ENCODE data around the gene HERC4.

HERC4 gene

GRCh38 chr10:67925449-67926005, 149.6 kb downstream of the HERC4 start:
- TF ChIP-seq TAF1 (IDR thresholded peaks at IDR 0.05; ENCODE audit: borderline replicate concordance, insufficient read depth, low read length), result no peak
- TF ChIP-seq FOXP2 (optimal IDR thresholded peaks at IDR 0.05; ENCODE audit: borderline replicate concordance, extremely low read depth, extremely low read length, insufficient read depth), result no peak
- TF ChIP-seq POLR2AphosphoS5 (IDR thresholded peaks at IDR 0.05; ENCODE audit: low read depth, low read length), result no peak
- no peak for TF ChIP-seq SIN3A (IDR thresholded peaks at IDR 0.05; ENCODE audit: borderline replicate concordance, insufficient read depth, low read length)
- no peak for TF ChIP-seq REST (IDR thresholded peaks at IDR 0.05; ENCODE audit: insufficient read depth in 1 of 2, low read depth in 2 of 2, low read length in 2 of 2)

GRCh38 chr10:67924136-67924535, 150.9 kb downstream of the HERC4 start:
- TF ChIP-seq FOXP2 (optimal IDR thresholded peaks at IDR 0.05; ENCODE audit: borderline replicate concordance, extremely low read depth, extremely low read length, insufficient read depth) (no peak), POLR2AphosphoS5 (IDR thresholded peaks at IDR 0.05; ENCODE audit: low read depth, low read length) (no peak), TAF1 (IDR thresholded peaks at IDR 0.05; ENCODE audit: borderline replicate concordance, insufficient read depth, low read length) (no peak), SIN3A (IDR thresholded peaks at IDR 0.05; ENCODE audit: borderline replicate concordance, insufficient read depth, low read length) (no peak), REST (IDR thresholded peaks at IDR 0.05; ENCODE audit: insufficient read depth in 1 of 2, low read depth in 2 of 2, low read length in 2 of 2) (no peak)

- no peak for TF ChIP-seq SIN3A (IDR thresholded peaks at IDR 0.05; ENCODE audit: borderline replicate concordance, insufficient read depth, low read length)
- no peak for TF ChIP-seq FOXP2 (optimal IDR thresholded peaks at IDR 0.05; ENCODE audit: borderline replicate concordance, extremely low read depth, extremely low read length, insufficient read depth)
Measured at GRCh38 chr10:67923551-67923950, 151.5 kb downstream of the HERC4 start.

GRCh38 chr10:67921065-67921464, 154.0 kb downstream of the HERC4 start:
- TF ChIP-seq REST (IDR thresholded peaks at IDR 0.05; ENCODE audit: insufficient read depth in 1 of 2, low read depth in 2 of 2, low read length in 2 of 2) (no peak), FOXP2 (optimal IDR thresholded peaks at IDR 0.05; ENCODE audit: borderline replicate concordance, extremely low read depth, extremely low read length, insufficient read depth) (no peak), POLR2AphosphoS5 (IDR thresholded peaks at IDR 0.05; ENCODE audit: low read depth, low read length) (no peak), SIN3A (IDR thresholded peaks at IDR 0.05; ENCODE audit: borderline replicate concordance, insufficient read depth, low read length) (no peak), TAF1 (IDR thresholded peaks at IDR 0.05; ENCODE audit: borderline replicate concordance, insufficient read depth, low read length) (no peak)

- TF ChIP-seq FOXP2 (optimal IDR thresholded peaks at IDR 0.05; ENCODE audit: borderline replicate concordance, extremely low read depth, extremely low read length, insufficient read depth) (no peak), SIN3A (IDR thresholded peaks at IDR 0.05; ENCODE audit: borderline replicate concordance, insufficient read depth, low read length) (no peak), REST (IDR thresholded peaks at IDR 0.05; ENCODE audit: insufficient read depth in 1 of 2, low read depth in 2 of 2, low read length in 2 of 2) (no peak), POLR2AphosphoS5 (IDR thresholded peaks at IDR 0.05; ENCODE audit: low read depth, low read length) (no peak), TAF1 (IDR thresholded peaks at IDR 0.05; ENCODE audit: borderline replicate concordance, insufficient read depth, low read length) (no peak)
Measured at GRCh38 chr10:67917679-67918078, 157.4 kb downstream of the HERC4 start.
